BLaER1 (cell line): ENCODE data around the gene JAZF1.

Experiments used
- H3K27ac ChIP-seq: shearing (Covaris generic); formaldehyde crosslinking; 2 replicates; pipeline ENCODE4 v1.8.1; 2022
- H3K27me3 ChIP-seq: shearing (Covaris generic); formaldehyde crosslinking; 2 replicates; pipeline ENCODE4 v1.8.1; 2022
- H3K36me3 ChIP-seq: shearing (Covaris generic); formaldehyde crosslinking; 2 replicates; pipeline ENCODE4 v1.8.1; 2022
- H3K4me1 ChIP-seq: shearing (Covaris generic); formaldehyde crosslinking; 2 replicates; pipeline ENCODE4 v1.8.1; 2022
- H3K4me2 ChIP-seq: shearing (Covaris generic); formaldehyde crosslinking; 2 replicates; pipeline ENCODE4 v1.8.1; 2022
- H3K4me3 ChIP-seq: shearing (Covaris generic); formaldehyde crosslinking; 2 replicates; pipeline ENCODE4 v1.8.1; 2022
- H3K9ac ChIP-seq: shearing (Covaris generic); formaldehyde crosslinking; 2 replicates; pipeline ENCODE4 v1.8.1; 2022
- H3K9me3 ChIP-seq: shearing (Covaris generic); formaldehyde crosslinking; 2 replicates; pipeline ENCODE4 v1.8.1; 2022
- H4K20me1 ChIP-seq: shearing (Covaris generic); formaldehyde crosslinking; 2 replicates; pipeline ENCODE4 v1.8.1; 2022
- Cebpa-rat ChIP-seq: shearing (Covaris generic); IDR thresholded peaks from 2 replicates; pipeline ENCODE4 v1.8.1; 2022

Gene JAZF1

DNA sequence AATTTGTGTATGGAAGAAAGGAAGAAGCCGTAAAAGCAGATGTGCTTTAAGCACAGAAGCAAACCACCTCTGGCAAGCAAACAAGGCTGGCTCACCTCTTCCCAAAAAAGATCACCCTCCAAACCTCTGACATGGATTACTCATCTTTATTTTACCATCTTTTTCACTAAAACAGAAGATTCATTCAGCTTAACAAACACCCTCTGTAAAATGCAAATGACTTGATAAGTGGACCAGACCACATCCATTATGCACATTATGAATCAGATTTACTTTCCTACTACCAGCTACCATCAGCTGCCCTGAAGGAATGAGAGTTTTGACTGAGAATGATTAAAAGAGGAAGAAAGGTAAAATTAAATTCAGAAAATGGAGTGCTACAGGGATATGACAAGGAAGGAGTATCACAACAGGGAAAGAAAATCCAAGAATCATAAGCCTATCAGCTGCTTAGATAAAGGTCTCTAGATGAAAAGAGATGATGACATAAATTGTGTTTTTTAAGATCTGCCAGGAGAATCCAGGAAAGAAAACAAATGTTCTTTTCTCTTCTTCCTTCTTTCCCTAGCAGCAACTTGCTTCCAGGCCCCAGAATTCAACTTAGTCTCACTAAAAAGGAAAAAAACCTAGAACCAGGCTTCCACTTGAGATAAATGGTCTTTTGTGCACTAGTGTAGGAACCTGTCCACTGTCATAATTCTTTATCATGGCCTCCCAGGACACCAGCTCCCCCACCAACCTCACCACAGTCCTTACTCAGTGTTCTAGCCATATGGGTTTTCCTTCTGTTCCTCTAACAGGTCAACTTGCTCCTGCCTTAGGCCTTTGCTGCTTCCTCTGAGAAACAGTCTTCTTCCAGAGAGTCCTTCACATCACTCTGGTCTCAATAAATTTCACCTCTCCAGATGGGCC lies 47.4 kb downstream of the JAZF1 start:
- TF ChIP-seq Cebpa-rat = no peak
- Histone ChIP-seq H3K4me3 (no peak overlapping the region), H3K27me3 (no peaks in the 10 kb centered on the region), H3K4me2 (no peak overlapping the region), H3K36me3 (peaks cover 11% of the 10 kb centered on the region; the same call in 1 of the 2 replicates), H4K20me1 (no peaks in the 10 kb centered on the region), H3K9me3 (no peaks in the 10 kb centered on the region), H3K9ac (no peak overlapping the region), H3K27ac (no peak overlapping the region), H3K4me1 (peaks cover 9% of the 10 kb centered on the region)

DNA sequence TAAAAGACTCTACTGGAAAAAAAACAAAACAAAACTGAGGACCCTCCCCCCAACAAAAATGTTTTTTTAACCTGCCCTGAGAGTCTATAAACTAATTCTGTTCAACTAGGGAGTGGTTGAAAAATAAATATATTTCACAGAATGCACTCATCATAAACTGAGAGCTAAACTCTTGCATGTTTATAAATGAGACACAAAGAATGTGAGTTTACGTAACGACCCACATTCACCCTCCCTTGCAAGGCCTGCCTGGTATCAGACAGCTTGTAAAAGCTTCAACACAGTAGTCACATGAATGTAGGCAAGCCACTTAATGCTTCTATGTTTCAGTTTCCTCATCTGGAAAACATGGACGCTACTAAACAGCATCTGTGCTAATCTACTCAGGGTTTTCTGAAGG lies 50.3 kb downstream of the JAZF1 start:
- no peak overlapping the region for H3K4me2 ChIP-seq
- no peak overlapping the region for H3K27ac ChIP-seq
- H3K27me3 ChIP-seq = no peaks in the 10 kb centered on the region
- no peaks in the 10 kb centered on the region for H3K9me3 ChIP-seq
- TF ChIP-seq Cebpa-rat = no peak
- peaks cover 9% of the 10 kb centered on the region for H3K4me1 ChIP-seq
- no peak overlapping the region for H3K4me3 ChIP-seq
- 0 out of 2 replicates have a peak, but pooled peaks cover 4% of the 10 kb centered on the region for H3K36me3 ChIP-seq
- no peak overlapping the region for H3K9ac ChIP-seq
- no peaks in the 10 kb centered on the region for H4K20me1 ChIP-seq

DNA sequence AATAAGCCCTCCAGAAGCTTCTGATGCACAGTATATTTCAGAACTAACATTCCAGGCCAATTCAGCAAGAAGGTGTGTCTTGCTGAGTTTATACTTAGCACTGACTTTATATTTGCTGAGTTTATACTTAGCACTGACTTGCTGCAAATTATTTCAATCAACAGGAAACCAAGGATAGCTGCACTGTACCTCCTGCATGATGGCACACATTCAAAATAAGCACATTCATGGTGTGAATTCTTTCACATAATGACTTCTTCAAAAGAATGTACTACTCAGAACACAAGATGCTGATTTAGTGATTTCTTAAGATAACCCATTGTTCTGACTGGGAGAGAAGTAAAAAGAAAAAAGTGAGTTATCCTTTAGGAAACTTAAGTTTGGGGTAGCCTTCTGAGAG lies 52.0 kb downstream of the JAZF1 start:
- 0 out of 2 replicates have a peak overlapping the region, but pooled peaks have one; percentile 4 for H3K4me2 ChIP-seq

DNA sequence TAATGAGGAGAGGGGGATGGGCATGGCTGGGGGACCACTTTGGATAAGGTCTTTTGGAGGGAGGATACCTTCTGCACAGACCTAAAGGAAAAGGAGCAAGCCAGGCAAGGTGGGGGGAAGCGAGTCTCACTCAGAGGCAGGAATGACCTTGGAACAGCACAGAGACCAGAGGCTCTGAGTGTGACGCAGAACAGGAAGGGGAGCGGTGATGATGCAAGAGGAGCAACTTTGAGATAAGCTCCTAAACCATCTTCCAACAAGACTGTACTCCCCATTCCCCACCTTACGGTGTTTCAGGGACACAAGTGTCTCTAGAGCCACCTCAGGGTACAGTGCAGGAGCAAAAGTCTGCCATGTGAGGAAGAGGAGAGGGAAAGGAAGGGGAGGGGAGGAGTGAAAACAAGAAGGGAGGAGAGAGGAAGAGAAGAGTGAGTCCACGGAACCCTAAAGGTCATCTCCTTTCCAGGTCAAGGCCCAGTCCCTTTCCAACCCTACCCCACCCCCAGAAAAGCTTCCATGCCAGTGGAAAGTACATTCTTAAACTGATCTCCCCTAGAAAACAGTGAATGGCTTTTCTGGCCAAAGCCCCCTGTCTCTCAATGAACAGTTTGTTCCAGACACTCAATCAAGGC lies 54.1 kb downstream of the JAZF1 start:
- H3K27ac ChIP-seq = no peak overlapping the region

More for the DNA sequence above, 52.0 kb downstream of the JAZF1 start:
- Histone ChIP-seq H4K20me1 (no peaks in the 10 kb centered on the region), H3K4me3 (no peak overlapping the region), H3K36me3 (0 out of 2 replicates have a peak, but pooled peaks cover 4% of the 10 kb centered on the region), H3K27me3 (no peaks in the 10 kb centered on the region), H3K9me3 (no peaks in the 10 kb centered on the region), H3K9ac (no peak overlapping the region), H3K4me1 (peaks cover 9% of the 10 kb centered on the region), H3K27ac (no peak overlapping the region)
- no peak for TF ChIP-seq Cebpa-rat

DNA sequence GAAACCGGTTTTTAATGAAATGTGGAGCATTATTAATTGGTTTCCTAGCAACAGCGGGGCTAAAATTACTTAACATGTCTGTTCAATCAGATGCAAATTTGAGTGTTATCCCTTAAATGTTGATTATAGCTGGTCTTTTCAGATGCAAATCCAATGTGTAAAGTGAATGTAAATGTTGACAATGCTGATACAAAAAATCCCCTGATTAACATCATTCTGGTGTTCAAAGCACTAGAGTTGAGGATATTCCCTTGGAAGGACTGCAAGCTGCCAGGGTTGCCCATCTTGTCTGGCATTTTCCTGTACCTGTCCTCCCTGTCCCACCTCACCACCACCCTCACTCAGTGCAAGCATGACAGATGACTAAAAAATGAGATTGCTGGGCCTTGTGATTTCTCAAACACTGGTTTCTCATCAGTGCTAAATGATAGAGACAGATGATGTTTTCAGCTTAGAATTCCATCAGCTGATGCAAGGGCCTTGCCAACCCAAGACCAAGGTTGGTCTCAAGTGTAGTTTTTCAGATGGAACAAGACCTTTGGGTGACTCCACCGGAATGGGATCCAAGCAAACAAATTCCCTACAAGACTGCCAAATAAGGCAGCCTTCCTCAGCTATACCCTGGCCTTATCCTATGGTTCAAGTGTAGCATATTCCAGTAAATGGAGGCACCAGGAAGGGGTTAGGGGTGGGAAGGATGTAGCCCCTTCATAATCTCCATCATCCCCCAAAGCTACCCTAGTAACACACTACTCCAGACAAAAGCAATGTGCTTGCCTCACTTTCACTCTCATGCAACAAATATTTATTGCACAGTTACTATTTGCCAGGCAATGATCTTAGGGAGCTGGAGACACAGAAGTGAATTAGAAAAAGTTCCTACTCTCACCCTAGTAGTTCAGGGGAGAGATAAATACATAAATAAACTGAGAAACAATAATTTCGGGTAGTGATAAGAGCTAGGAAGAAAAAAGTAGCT lies 54.9 kb downstream of the JAZF1 start:
- no peaks in the 10 kb centered on the region for H4K20me1 ChIP-seq
- H3K36me3 ChIP-seq = 0 out of 2 replicates have a peak, but pooled peaks cover 4% of the 10 kb centered on the region
- H3K9ac ChIP-seq = no peak overlapping the region
- no peak overlapping the region for H3K27ac ChIP-seq
- H3K27me3 ChIP-seq = no peaks in the 10 kb centered on the region
- no peak overlapping the region for H3K4me2 ChIP-seq
- no peak overlapping the region for H3K4me3 ChIP-seq
- no peaks in the 10 kb centered on the region for H3K9me3 ChIP-seq
- no peak for TF ChIP-seq Cebpa-rat
- peaks cover 19% of the 10 kb centered on the region for H3K4me1 ChIP-seq

More for the DNA sequence above, 54.1 kb downstream of the JAZF1 start:
- no peak overlapping the region for H3K4me3 ChIP-seq
- H3K4me2 ChIP-seq = no peak overlapping the region
- H4K20me1 ChIP-seq = no peaks in the 10 kb centered on the region
- peaks cover 11% of the 10 kb centered on the region for H3K4me1 ChIP-seq
- no peaks in the 10 kb centered on the region for H3K27me3 ChIP-seq
- H3K9me3 ChIP-seq = no peaks in the 10 kb centered on the region
- TF ChIP-seq Cebpa-rat = no peak
- H3K36me3 ChIP-seq = 0 out of 2 replicates have a peak, but pooled peaks cover 4% of the 10 kb centered on the region
- no peak overlapping the region for H3K9ac ChIP-seq

DNA sequence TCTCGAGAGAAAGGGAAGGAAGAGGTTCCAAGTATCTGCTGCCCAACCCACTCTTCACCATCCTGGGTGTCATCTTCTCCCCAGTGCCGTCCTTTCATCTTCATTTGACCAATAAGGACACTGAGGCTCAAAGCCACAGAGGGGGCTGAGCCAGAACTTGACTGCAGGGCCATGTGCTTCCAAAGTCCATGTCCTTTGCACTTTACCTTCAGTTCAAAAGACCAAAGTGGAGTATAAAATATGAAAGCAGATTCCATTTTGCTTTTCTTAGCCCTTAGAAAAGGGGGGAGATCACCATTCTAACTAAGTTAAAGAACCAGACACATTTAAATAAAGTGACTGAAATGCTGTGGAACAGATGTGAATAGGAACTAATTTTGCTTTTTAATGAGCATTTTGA lies 56.2 kb downstream of the JAZF1 start:
- Histone ChIP-seq H3K4me3 (no peak overlapping the region), H3K27ac (no peak overlapping the region), H3K36me3 (0 out of 2 replicates have a peak, but pooled peaks cover 4% of the 10 kb centered on the region), H3K9ac (no peak overlapping the region), H3K9me3 (no peaks in the 10 kb centered on the region), H3K27me3 (no peaks in the 10 kb centered on the region), H4K20me1 (no peaks in the 10 kb centered on the region), H3K4me1 (peaks cover 32% of the 10 kb centered on the region), H3K4me2 (no peak overlapping the region)
- TF ChIP-seq Cebpa-rat = no peak

DNA sequence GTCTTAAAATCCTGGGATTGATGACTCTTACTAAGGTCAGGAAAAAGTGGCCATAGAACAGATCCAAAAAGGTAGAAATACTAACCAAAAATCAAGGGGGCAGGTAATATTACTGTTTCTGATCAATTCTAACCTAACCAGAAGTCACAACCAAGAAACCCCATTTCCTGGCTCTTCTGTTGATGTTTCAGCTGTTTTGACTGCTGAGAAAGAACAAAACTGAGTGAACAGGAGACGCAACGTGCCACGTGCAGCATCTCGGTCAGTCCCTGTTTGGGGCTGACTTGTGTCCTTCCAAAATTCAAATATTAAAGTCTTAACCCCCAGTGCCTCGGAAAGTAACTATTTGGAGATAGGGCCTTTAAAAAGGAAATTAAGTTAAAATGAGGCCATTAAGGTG lies 56.8 kb downstream of the JAZF1 start:
- Histone ChIP-seq H3K9me3 (no peaks in the 10 kb centered on the region), H4K20me1 (no peaks in the 10 kb centered on the region), H3K9ac (no peak overlapping the region), H3K27ac (no peak overlapping the region), H3K4me2 (no peak overlapping the region), H3K36me3 (0 out of 2 replicates have a peak, but pooled peaks cover 4% of the 10 kb centered on the region), H3K27me3 (no peaks in the 10 kb centered on the region), H3K4me3 (no peak overlapping the region), H3K4me1 (peaks cover 35% of the 10 kb centered on the region)
- TF ChIP-seq Cebpa-rat = no peak

DNA sequence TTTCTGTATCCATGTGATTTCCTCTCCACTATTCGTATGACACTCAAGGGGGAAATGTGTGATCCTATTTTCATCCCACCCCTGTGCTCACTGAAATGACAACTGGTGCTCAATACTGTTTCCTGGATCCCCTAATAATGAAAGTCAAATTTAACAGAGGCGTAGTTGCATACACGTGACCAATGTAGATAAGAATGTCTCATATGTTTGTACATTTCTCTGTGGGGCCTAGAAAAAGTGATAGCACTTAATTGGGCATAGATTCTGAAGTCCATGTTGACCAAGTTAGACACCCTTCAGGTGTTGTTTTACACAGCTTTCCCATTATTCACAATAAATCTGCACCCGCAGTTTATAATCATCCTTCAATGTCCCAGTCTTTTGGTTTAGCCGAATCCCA lies 59.1 kb downstream of the JAZF1 start:
- TF ChIP-seq Cebpa-rat = no peak
- no peak overlapping the region for H3K4me2 ChIP-seq

DNA sequence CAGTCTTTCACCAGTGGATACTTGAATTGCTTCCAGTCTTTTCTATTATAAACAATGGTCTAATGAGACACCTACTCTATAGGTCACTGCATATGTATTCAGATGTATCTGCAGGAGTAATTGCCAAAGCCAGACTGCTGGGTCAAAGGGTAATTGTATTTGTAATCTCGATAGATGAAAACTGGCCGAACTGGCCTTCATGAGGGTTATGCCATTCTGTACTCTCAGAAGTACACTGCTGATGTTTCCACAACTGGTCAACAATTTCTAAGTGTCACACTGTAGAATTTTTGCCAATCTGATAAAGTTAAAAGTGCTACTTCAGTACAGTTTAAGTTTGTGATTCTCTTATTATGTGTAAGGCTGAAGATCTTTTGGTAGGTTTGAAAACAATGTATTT lies 64.6 kb downstream of the JAZF1 start:
- no peak for TF ChIP-seq Cebpa-rat
- Histone ChIP-seq H3K4me3 (no peak overlapping the region), H3K9me3 (no peaks in the 10 kb centered on the region), H4K20me1 (peaks cover 6% of the 10 kb centered on the region; the same call in 1 of the 2 replicates), H3K4me1 (peaks cover 28% of the 10 kb centered on the region), H3K27ac (no peak overlapping the region), H3K9ac (no peak overlapping the region), H3K36me3 (no peaks in the 10 kb centered on the region), H3K4me2 (no peak overlapping the region), H3K27me3 (no peaks in the 10 kb centered on the region)

More for the DNA sequence above, 59.1 kb downstream of the JAZF1 start:
- no peaks in the 10 kb centered on the region for H3K36me3 ChIP-seq
- no peaks in the 10 kb centered on the region for H3K9me3 ChIP-seq
- peaks cover 30% of the 10 kb centered on the region for H3K4me1 ChIP-seq
- H3K27ac ChIP-seq = no peak overlapping the region
- H4K20me1 ChIP-seq = no peaks in the 10 kb centered on the region
- no peak overlapping the region for H3K4me3 ChIP-seq
- H3K9ac ChIP-seq = no peak overlapping the region
- H3K27me3 ChIP-seq = no peaks in the 10 kb centered on the region
